K562 (cell line): ENCODE measurements around the gene NDUFA5. TPM values are rescaled to one million over a fixed set of nuclear protein-coding genes. Genes with fewer than 3 reads are reported as not detected.
A peak's percentile ranks its signal among the peaks of the same experiment; 100 is the strongest.

ENCODE experiments used
- ATAC-seq: fragments of 200-7000 bp; cut with Tn5 transposase; 3 replicates; pipeline ENCODE4 v1.9.1; 2020; ENCODE audit warnings: moderate library complexity
- Bru-seq: library from RNA; stranded (reverse); fragments of 400-500 nt; gene quantifications from one replicate; lab custom pipeline; 2021; lab: Mats Ljungman, UMichigan
- BruChase-seq, 2 experiments: library from RNA; stranded (reverse); fragments of 400-500 nt; gene quantifications; one replicate each; lab custom pipeline; 2021; lab: Mats Ljungman, UMichigan
- BruUV-seq: library from RNA; stranded (reverse); fragments of 400-500 nt; replicated peaks from 2 replicates; lab custom pipeline; 2021; lab: Mats Ljungman, UMichigan
- CTCF ChIA-PET: fragments of 300-600 bp; formaldehyde crosslinking; extraction: SDS; loops from one replicate; lab custom pipeline; 2021; ENCODE audit warnings: low intra/inter-chr PET ratio; lab: Yijun Ruan, JAX
- POLR2A ChIA-PET: fragments of 300-600, 350-650 bp; sonication (Branson Sonifier 250); formaldehyde crosslinking; extraction: SDS; loops from one replicate; lab custom pipeline; 2021; ENCODE audit warnings: antibody characterized with exemption, inconsistent platforms; lab: Yijun Ruan, JAX
- DNase-seq, 4 experiments: peaks; one replicate each; pipeline versions ENCODE4 v3.0.0 to v3.0.0-alpha.2; 2011 to 2018; ENCODE audit warnings: low spot score in 3 of 4, mixed read lengths in 3 of 4; ENCODE audit errors: extremely low read depth in 1 of 4
- FAIRE-seq: peaks from 2 replicates; lab custom pipeline; 2011; peaks lifted over from hg19 to GRCh38; lab: Jason Lieb, UNC
- H2AFZ ChIP-seq: 2 replicates; pipeline ENCODE4 v1.6.0; 2011; ENCODE audit warnings: low read depth, low read length, control low read depth, inconsistent platforms
- H3K27ac ChIP-seq: fragments of 200-600 bp; 3 replicates; pipeline ENCODE4 v1.8.0; 2011; ENCODE audit warnings: low read depth, mild to moderate bottlenecking, control low read depth, inconsistent platforms, low read length, moderate library complexity, mixed read lengths; ENCODE audit errors: extremely low read depth
- H3K27me3 ChIP-seq, 2 experiments: fragments of 300-600 bp in 1 of 2; 2 replicates in 1 of 2; 3 replicates in 1 of 2; pipeline versions ENCODE4 v1.6.0 to v1.8.0; 2011; ENCODE audit warnings: inconsistent platforms in 2 of 2, low read length in 2 of 2, mild to moderate bottlenecking in 1 of 2, mixed read lengths in 1 of 2, moderate library complexity in 1 of 2; ENCODE audit not compliant: control insufficient read depth in 2 of 2, insufficient read depth in 2 of 2
- H3K36me3 ChIP-seq: fragments of 300-600 bp; 3 replicates; pipeline ENCODE4 v1.8.0; 2011; ENCODE audit warnings: mild to moderate bottlenecking, low read length, inconsistent platforms; ENCODE audit not compliant: control insufficient read depth, insufficient read depth
- H3K4me1 ChIP-seq, 2 experiments: fragments of 200-600 bp in 1 of 2; replicated peaks in 1 of 2; 2 replicates in 1 of 2; 3 replicates in 1 of 2; pipeline versions ENCODE4 v1.5.1 to v1.8.0; 2011; ENCODE audit warnings: inconsistent platforms in 2 of 2, low read length in 2 of 2, mild to moderate bottlenecking in 1 of 2, mixed read lengths in 1 of 2, moderate library complexity in 1 of 2; ENCODE audit not compliant: control insufficient read depth in 2 of 2, insufficient read depth in 2 of 2
- H3K4me2 ChIP-seq: 2 replicates; pipeline ENCODE4 v1.6.1; 2011; ENCODE audit warnings: low read length, control low read depth, inconsistent platforms, mixed read lengths; ENCODE audit not compliant: insufficient read depth
- H3K4me3 ChIP-seq: fragments of 200-600 bp; sonication (generic), shearing (Covaris generic); 2 replicates; pipeline ENCODE4 v1.5.1; 2016; ENCODE audit warnings: control low read depth, inconsistent platforms
- H3K79me2 ChIP-seq: fragments of 200-600 bp; 3 replicates; pipeline ENCODE4 v1.8.0; 2011; ENCODE audit warnings: low read length, inconsistent platforms; ENCODE audit not compliant: control insufficient read depth, insufficient read depth
- H3K9ac ChIP-seq, 2 experiments: 2 replicates each; pipeline versions ENCODE4 v1.6.0 to v1.6.1; 2011; ENCODE audit warnings: low read depth in 2 of 2, low read length in 2 of 2, control low read depth in 1 of 2, inconsistent platforms in 1 of 2, mild to moderate bottlenecking in 1 of 2, mixed read lengths in 1 of 2; ENCODE audit not compliant: insufficient read depth in 1 of 2
- H3K9me1 ChIP-seq: one replicate; pipeline ENCODE4 v1.6.0; 2011; ENCODE audit warnings: inconsistent platforms, mild to moderate bottlenecking, low read length, moderate library complexity; ENCODE audit not compliant: control insufficient read depth, insufficient read depth
- H3K9me3 ChIP-seq: replicated peaks from 2 replicates; pipeline ENCODE4 v1.5.1; 2011; ENCODE audit warnings: low read depth, low read length, inconsistent platforms; ENCODE audit not compliant: control insufficient read depth, insufficient read depth
- H4K20me1 ChIP-seq: replicated peaks from 2 replicates; pipeline ENCODE4 v1.6.1; 2011; ENCODE audit warnings: low read length, inconsistent platforms, mixed read lengths; ENCODE audit not compliant: control insufficient read depth, insufficient read depth
- BMI1 ChIP-seq: fragments of 150-350 bp; IDR thresholded peaks from 2 replicates; pipeline ENCODE4 v1.6.1; 2014; ENCODE audit warnings: low read length
- CTBP1 ChIP-seq: fragments of 450-650 bp; IDR thresholded peaks from 2 replicates; pipeline ENCODE4 v1.6.1; 2016; ENCODE audit warnings: borderline replicate concordance
- HCFC1 ChIP-seq: IDR thresholded peaks from 2 replicates; pipeline ENCODE4 v1.6.1; 2012; ENCODE audit warnings: low read depth, low read length, improper control_type of control experiment
- STAT6 ChIP-seq: sonication (generic); formaldehyde crosslinking; IDR thresholded peaks from 2 replicates; pipeline ENCODE4 v1.8.1; 2023; ENCODE audit warnings: mild to moderate bottlenecking, missing genetic modification reagents
- ZBTB12 ChIP-seq: fragments of 250-450 bp; sonication (Bioruptor Pico); IDR thresholded peaks from 2 replicates; pipeline ENCODE4 v1.4.0; 2020
- ZKSCAN1 ChIP-seq: fragments of 150-350 bp; IDR thresholded peaks from 2 replicates; pipeline ENCODE4 v1.6.1; 2016; ENCODE audit warnings: low read depth, low read length
- ZNF589 ChIP-seq: fragments of 200-800 bp; sonication (Bioruptor generic); IDR thresholded peaks from 2 replicates; pipeline ENCODE4 v1.6.1; 2016; ENCODE audit warnings: low read depth, missing genetic modification characterization, missing compliant biosample characterization
- WGBS: fragments of 100-300 bp; shearing (Covaris generic); methylation state at CpG from one replicate; pipeline ENCODE4 v1.1.6; 2016; ENCODE audit warnings: low coverage, mixed read lengths; ENCODE audit not compliant: insufficient coverage; ENCODE audit errors: missing lambda C conversion rate; 5-methylcytosine and 5-hydroxymethylcytosine counted together
- in situ Hi-C: fragments of 300-500 bp; cut with MboI; formaldehyde crosslinking; loops from 4 replicates; pipeline ENCODE4 v1.15.0; 2018; ENCODE audit warnings: inconsistent platforms, mixed read lengths
- intact Hi-C: fragments of 100-400 bp; cut with micrococcal nuclease; formaldehyde crosslinking; loops from 2 replicates; pipeline ENCODE4 v1.14.2; 2022
- long read RNA-seq, 3 experiments: library from polyadenylated mRNA in 2 of 3; library from RNA in 1 of 3; unstranded in 2 of 3; stranded (forward) in 1 of 3; transcript quantifications; one replicate each; pipeline ENCODE4 v2.0.0, GENCODE V29; 2019 to 2022
- polyA minus RNA-seq, 3 experiments: library from RNA; depleted of rRNA, polyadenylated mRNA; stranded (reverse); fragments of >200 nt; gene quantifications; 2 replicates each; pipeline ENCODE4 v1.2.3, GENCODE V29; 2011
- polyA plus RNA-seq, 8 experiments: library from polyadenylated mRNA; depleted of rRNA in 4 of 8; stranded (reverse) in 5 of 8; unstranded in 3 of 8; fragments of >200 nt; fragmentation: Nextera tagmentation in 2 of 8; fragmentation: Illumina TruSeq in 1 of 8; extraction: Ambion mirVana in 2 of 8; extraction: Trizol in 1 of 8; gene quantifications; 2 replicates each; pipeline versions ENCODE4 v1.2.1 to v1.2.3, GENCODE V29; 2011 to 2014; ENCODE audit warnings: inconsistent platforms in 1 of 8, missing spikeins in 1 of 8
- total RNA-seq, 7 experiments: library from RNA; depleted of rRNA in 6 of 7; stranded (reverse); fragments of >200 nt in 6 of 7; fragmentation: Illumina TruSeq in 2 of 7; extraction: Trizol in 2 of 7; gene quantifications; 2 replicates each; pipeline versions ENCODE4 v1.2.1 to v1.2.3, GENCODE V29; 2011 to 2021; ENCODE audit warnings: low replicate concordance in 1 of 7
- TF ChIP-seq, protein P1 (sequence below): IDR thresholded peaks from 2 replicates; pipeline ENCODE4 v1.6.1; 2012; ENCODE audit warnings: low read depth, low read length, improper control_type of control experiment, borderline replicate concordance

The NDUFA5 gene
- 25.5 and 92.7 TPM in 2 replicates for total RNA-seq (2011; cell fraction: chromatin; rRNA removed; ENCODE audit: low replicate concordance)
- total RNA-seq (2011; cell fraction: nucleolus; rRNA removed) = 20.7 and 22.5 TPM in 2 replicates
- total RNA-seq (2011; cell fraction: nucleoplasm; rRNA removed) = 62.4 and 97.6 TPM in 2 replicates
- total RNA-seq (2014; rRNA removed) (187 and 199 TPM in 2 replicates), total RNA-seq (2014; rRNA removed; fragmentation: Illumina TruSeq; extraction: Trizol) (377 and 418 TPM in 2 replicates), total RNA-seq (2015; rRNA removed; fragmentation: Illumina TruSeq; extraction: Trizol) (324 and 363 TPM in 2 replicates), total RNA-seq (2021) (244 and 267 TPM in 2 replicates), polyA plus RNA-seq (2011; rRNA removed) (85.5 and 155 TPM in 2 replicates), polyA plus RNA-seq (2014; fragmentation: Illumina TruSeq; extraction: Trizol) (257 and 269 TPM in 2 replicates), polyA plus RNA-seq (2014; fragmentation: Nextera tagmentation; extraction: Ambion mirVana) (100 to 1,000 TPM; 669 to 677 TPM), polyA plus RNA-seq (2014; rRNA removed) (245 and 254 TPM in 2 replicates), polyA minus RNA-seq (2011; rRNA and poly(A)+ RNA removed) (59.6 and 72.6 TPM in 2 replicates), Bru-seq, nascent RNA (percentile 97 among the genes with signal in this experiment), BruChase-seq, experiment 1, labeled RNA remaining after a 2-hour chase (percentile 96 among the genes with signal in this experiment), BruChase-seq, experiment 2, labeled RNA remaining after a 6-hour chase (percentile 94 among the genes with signal in this experiment)
- 4.9 and 17.7 TPM in 2 replicates for polyA plus RNA-seq (2011; cell fraction: cytosol; rRNA removed)
- polyA plus RNA-seq (2011; cell fraction: nucleus; rRNA removed) = 25.9 and 32.6 TPM in 2 replicates
- polyA plus RNA-seq (2012) = 154 and 254 TPM in 2 replicates
- 41.1 and 61.1 TPM in 2 replicates for polyA minus RNA-seq (2011; cell fraction: cytosol; rRNA and poly(A)+ RNA removed)
- polyA minus RNA-seq (2011; cell fraction: nucleus; rRNA and poly(A)+ RNA removed) = 65.4 and 83.4 TPM in 2 replicates
- long read RNA-seq, experiment 1, full-length matches to known transcripts = 1,008 of 1,070 reads
- long read RNA-seq, experiment 1, partial matches to known transcripts = 21 of 1,070 reads
- long read RNA-seq, experiment 1, other reads (novel, unspliced or antisense) = 41 of 1,070 reads
- long read RNA-seq, experiment 2, transcript NDUFA5-201 (5 exons, 1,901 nt) = major isoform, 47 of 312 reads
- long read RNA-seq, experiment 2, transcript NDUFA5-202 (4 exons, 1,360 nt) = minor isoform, 25 of 312 reads
- long read RNA-seq, experiment 2, partial matches to known transcripts = 7 of 312 reads
- long read RNA-seq, experiment 2, other reads (novel, unspliced or antisense) = 228 of 312 reads
- long read RNA-seq, experiment 3, full-length matches to known transcripts = 498 of 530 reads
- long read RNA-seq, experiment 3, partial matches to known transcripts = 23 of 530 reads
- long read RNA-seq, experiment 3, other reads (novel, unspliced or antisense) = 9 of 530 reads

DNA sequence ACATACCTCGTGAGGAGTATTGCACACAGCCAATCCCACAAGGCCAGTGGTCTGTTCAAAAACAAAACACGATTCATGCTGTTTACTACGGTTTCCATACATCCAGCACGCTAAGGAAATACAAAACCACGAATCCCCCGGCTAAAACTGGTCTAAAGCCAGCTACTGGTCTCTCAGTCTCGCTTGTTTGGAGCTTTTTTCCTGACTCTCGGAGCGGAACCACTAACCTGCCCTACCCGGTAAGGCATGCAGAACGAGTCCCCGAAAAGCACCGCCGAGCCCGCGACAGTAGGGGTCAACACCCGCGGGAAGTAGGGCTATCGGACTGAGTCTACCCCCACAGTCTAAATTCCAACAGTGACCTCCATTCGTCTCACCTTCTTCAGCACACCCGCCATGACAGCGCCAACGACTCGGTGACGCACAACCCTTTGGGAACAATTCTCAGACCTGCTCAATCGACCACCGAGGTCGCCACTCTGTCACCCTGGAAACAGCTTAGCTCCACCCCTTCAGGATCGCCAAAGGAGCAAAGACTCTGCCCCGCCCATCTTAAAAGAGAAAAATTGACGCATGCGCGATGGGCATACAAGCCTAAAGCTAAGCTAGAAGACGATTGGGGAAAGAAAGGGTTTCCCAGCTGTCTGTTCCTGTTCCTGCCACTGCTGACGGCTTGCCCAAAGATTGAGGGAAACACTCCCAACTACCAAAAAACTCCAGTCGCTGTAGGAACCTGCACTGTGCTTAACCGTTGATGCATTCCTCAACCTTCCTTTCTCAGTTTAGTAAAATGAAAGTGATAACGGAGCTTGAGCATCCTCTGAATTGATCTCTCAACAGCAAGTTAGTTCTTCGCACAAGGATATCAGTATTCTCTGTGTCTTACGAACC is at the start of gene NDUFA5:
TSS of gene NDUFA5 (minus strand) at position 421 of the 891 bp plus-strand sequence. CDS start at position 398, 23 bp downstream.
- 3% methylated on average over 40 of the region's 40 CpGs for WGBS
- in situ Hi-C loops = no loop called here
- Histone ChIP-seq H4K20me1 (no peaks in the 10 kb centered on the region), H3K27ac (peak within 1 kb of the TSS; percentile 95), H3K4me3 (peak within 1 kb of the TSS; percentile 63), H3K4me1 (peaks cover 13 to 27% of the 10 kb centered on the region in 2 experiments), H3K9ac (peak within 1 kb of the TSS; percentile 95 to 98), H3K9me1 (no peaks in the 10 kb centered on the region), H3K4me2 (peak within 1 kb of the TSS; percentile 98), H3K36me3 (peaks cover 35% of the 10 kb centered on the region), H3K27me3 (no peaks in the 10 kb centered on the region), H3K79me2 (peaks cover 50% of the 10 kb centered on the region), H2AFZ (peak within 1 kb of the TSS; percentile 100), H3K9me3 (no peaks in the 10 kb centered on the region)
- ATAC-seq (peak; percentile 91), DNase-seq (peak; percentile 97 to 100 (median 98)), FAIRE-seq (peak; percentile 97)
- ChIA-PET POLR2A (interaction anchor here (0.6 to 1.8 kb wide), 19 partner anchors 9 to 229 kb away, joined by 3 to 12 read pairs (median 4); no protein-coding TSS in a partner anchor), CTCF (no interaction called here)
- no TSS peak for BruUV-seq
- intact Hi-C loops = loop anchor here (1.0 to 2.0 kb wide), 2 partner anchors 23 to 63 kb away; partner anchors contain the start of gene IQUB
- peak; percentile 37; the same call in 1 of the 2 replicates for TF ChIP-seq CTBP1
- TF ChIP-seq ZBTB12 (CRISPR knock-in tag) = peak; percentile 74
- TF ChIP-seq ZNF589 = 0 out of 2 replicates have a peak, but pooled peaks have one; percentile 60
- TF ChIP-seq ZKSCAN1 = peak; percentile 64; the same call in 1 of the 2 replicates
- peak; percentile 67; the same call in 1 of the 2 replicates for TF ChIP-seq STAT6
- TF ChIP-seq, protein P1, sequence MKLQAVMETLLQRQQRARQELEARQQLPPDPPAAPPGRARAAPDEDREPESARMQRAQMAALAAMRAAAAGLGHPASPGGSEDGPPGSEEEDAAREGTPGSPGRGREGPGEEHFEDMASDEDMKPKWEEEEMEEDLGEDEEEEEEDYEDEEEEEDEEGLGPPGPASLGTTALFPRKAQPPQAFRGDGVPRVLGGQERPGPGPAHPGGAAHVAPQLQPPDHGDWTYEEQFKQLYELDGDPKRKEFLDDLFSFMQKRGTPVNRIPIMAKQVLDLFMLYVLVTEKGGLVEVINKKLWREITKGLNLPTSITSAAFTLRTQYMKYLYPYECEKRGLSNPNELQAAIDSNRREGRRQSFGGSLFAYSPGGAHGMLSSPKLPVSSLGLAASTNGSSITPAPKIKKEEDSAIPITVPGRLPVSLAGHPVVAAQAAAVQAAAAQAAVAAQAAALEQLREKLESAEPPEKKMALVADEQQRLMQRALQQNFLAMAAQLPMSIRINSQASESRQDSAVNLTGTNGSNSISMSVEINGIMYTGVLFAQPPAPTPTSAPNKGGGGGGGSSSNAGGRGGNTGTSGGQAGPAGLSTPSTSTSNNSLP = peak; percentile 29; the same call in 1 of the 2 replicates
- TF ChIP-seq HCFC1 = peak; percentile 84
- TF ChIP-seq BMI1 = peak; percentile 88
